SU-DHL-6 (cell line): ENCODE results near the gene IGF2R.

Experiments
- EZH2phosphoT487 ChIP-seq: fragments of 200-600 bp; sonication (generic), shearing (Covaris generic); conservative IDR thresholded peaks from 2 replicates; pipeline ENCODE4 v1.6.1; 2018; ENCODE audit warnings: mild to moderate bottlenecking, antibody characterized with exemption, low read length, moderate library complexity, mixed read lengths
- TF ChIP-seq, protein P1 (sequence below): fragments of 200-600 bp; sonication (generic); IDR thresholded peaks from one replicate; pipeline ENCODE4 v1.5.1; 2017; ENCODE audit warnings: antibody characterized with exemption, mild to moderate bottlenecking, low read length, moderate library complexity; ENCODE audit not compliant: insufficient read depth, poor library complexity, severe bottlenecking

- TF ChIP-seq, protein P1, sequence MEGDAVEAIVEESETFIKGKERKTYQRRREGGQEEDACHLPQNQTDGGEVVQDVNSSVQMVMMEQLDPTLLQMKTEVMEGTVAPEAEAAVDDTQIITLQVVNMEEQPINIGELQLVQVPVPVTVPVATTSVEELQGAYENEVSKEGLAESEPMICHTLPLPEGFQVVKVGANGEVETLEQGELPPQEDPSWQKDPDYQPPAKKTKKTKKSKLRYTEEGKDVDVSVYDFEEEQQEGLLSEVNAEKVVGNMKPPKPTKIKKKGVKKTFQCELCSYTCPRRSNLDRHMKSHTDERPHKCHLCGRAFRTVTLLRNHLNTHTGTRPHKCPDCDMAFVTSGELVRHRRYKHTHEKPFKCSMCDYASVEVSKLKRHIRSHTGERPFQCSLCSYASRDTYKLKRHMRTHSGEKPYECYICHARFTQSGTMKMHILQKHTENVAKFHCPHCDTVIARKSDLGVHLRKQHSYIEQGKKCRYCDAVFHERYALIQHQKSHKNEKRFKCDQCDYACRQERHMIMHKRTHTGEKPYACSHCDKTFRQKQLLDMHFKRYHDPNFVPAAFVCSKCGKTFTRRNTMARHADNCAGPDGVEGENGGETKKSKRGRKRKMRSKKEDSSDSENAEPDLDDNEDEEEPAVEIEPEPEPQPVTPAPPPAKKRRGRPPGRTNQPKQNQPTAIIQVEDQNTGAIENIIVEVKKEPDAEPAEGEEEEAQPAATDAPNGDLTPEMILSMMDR: no peak
- TF ChIP-seq EZH2phosphoT487: no peak
These were observed 63.7 kb downstream of the IGF2R start for GRCh38 chr6:160032538-160032937.
